HepG2 (cell line): ENCODE data around the gene DPP6. TPM values are rescaled to one million over a fixed set of nuclear protein-coding genes. Genes with fewer than 3 reads are reported as not detected.
A peak's percentile ranks its signal among the peaks of the same experiment; 100 is the strongest.

Source experiments
- GFI1 ChIP-seq: sonication (generic); formaldehyde crosslinking; IDR thresholded peaks from 2 replicates; pipeline ENCODE4 v1.5.0; 2020; ENCODE audit warnings: missing genetic modification reagents, mild to moderate bottlenecking, borderline replicate concordance
- HDAC6 ChIP-seq: fragments of 200-600 bp; sonication (generic); IDR thresholded peaks from 2 replicates; pipeline ENCODE4 v1.7.0; 2017; ENCODE audit warnings: mild to moderate bottlenecking, antibody characterized with exemption, low read length, low read depth
- SYNCRIP ChIP-seq: fragments of 200-400 bp; formaldehyde crosslinking; IDR thresholded peaks from 2 replicates; pipeline ENCODE4 v1.6.1; 2018; ENCODE audit warnings: mild to moderate bottlenecking, low read depth, low read length; ENCODE audit not compliant: insufficient read depth
- TMF1 ChIP-seq: sonication (generic); formaldehyde crosslinking; IDR thresholded peaks from 2 replicates; pipeline ENCODE4 v1.8.1; 2022; ENCODE audit warnings: low read depth, missing genetic modification reagents
- ZEB1 ChIP-seq: IDR thresholded peaks from 2 replicates; pipeline ENCODE4 v1.6.1; 2012; ENCODE audit warnings: mild to moderate bottlenecking, low read depth, inconsistent platforms; ENCODE audit not compliant: insufficient replicate concordance
- ZNF282 ChIP-seq: fragments of 450-650 bp; IDR thresholded peaks from 2 replicates; pipeline ENCODE4 v1.6.1; 2018; ENCODE audit not compliant: partially characterized antibody
- ZNF383 ChIP-seq: sonication (generic); formaldehyde crosslinking; IDR thresholded peaks from 2 replicates; pipeline ENCODE4 v1.4.0; 2020; ENCODE audit warnings: missing genetic modification reagents, mild to moderate bottlenecking, borderline replicate concordance
- polyA plus RNA-seq, 8 experiments: library from polyadenylated mRNA; depleted of rRNA in 3 of 8; stranded (reverse) in 7 of 8; unstranded in 1 of 8; fragments of >200 nt; fragmentation: Illumina TruSeq in 4 of 8; extraction: Trizol in 4 of 8; gene quantifications; 2 replicates each; pipeline versions ENCODE4 v1.2.1 to v1.2.3, GENCODE V29; 2011 to 2016; ENCODE audit warnings: low read depth in 4 of 8, missing spikeins in 1 of 8, mixed read lengths in 1 of 8; ENCODE audit not compliant: insufficient read depth in 1 of 8
- total RNA-seq, 5 experiments: library from RNA; depleted of rRNA; stranded (reverse); fragments of >200 nt; fragmentation: Illumina TruSeq; extraction: Trizol; gene quantifications; 2 replicates each; pipeline ENCODE4 v1.2.3, GENCODE V29; 2016; ENCODE audit warnings: low read depth in 1 of 5
- TF ChIP-seq, protein P1 (sequence below), 2 experiments: sonication (generic) in 1 of 2; formaldehyde crosslinking in 1 of 2; IDR thresholded peaks; 2 replicates each; pipeline versions ENCODE4 v1.5.1 to v1.6.1; 2011 to 2020; ENCODE audit warnings: borderline replicate concordance in 1 of 2, low read depth in 1 of 2, low read length in 1 of 2, mild to moderate bottlenecking in 1 of 2, missing genetic modification reagents in 1 of 2, moderate library complexity in 1 of 2
- TF ChIP-seq, protein P2 (sequence below): sonication (generic); formaldehyde crosslinking; IDR thresholded peaks from 2 replicates; pipeline ENCODE4 v1.9.0; 2021; ENCODE audit warnings: missing genetic modification reagents, mild to moderate bottlenecking, borderline replicate concordance
- TF ChIP-seq, protein P3 (sequence below): IDR thresholded peaks from 2 replicates; pipeline ENCODE4 v1.6.1; 2012; ENCODE audit warnings: inconsistent platforms
- TF ChIP-seq, protein P4 (sequence below): sonication (generic); formaldehyde crosslinking; IDR thresholded peaks from 2 replicates; pipeline ENCODE4 v1.5.1; 2020; ENCODE audit warnings: mild to moderate bottlenecking, missing genetic modification reagents, borderline replicate concordance
- TF ChIP-seq, protein P5 (sequence below): IDR thresholded peaks from 2 replicates; pipeline ENCODE4 v1.6.1; 2016; ENCODE audit warnings: low read depth, borderline replicate concordance
- TF ChIP-seq, protein P6 (sequence below): sonication (generic); formaldehyde crosslinking; IDR thresholded peaks from 2 replicates; pipeline ENCODE4 v1.4.0; 2020; ENCODE audit warnings: mild to moderate bottlenecking, missing genetic modification reagents
- TF ChIP-seq, protein P7 (sequence below): sonication (generic); formaldehyde crosslinking; IDR thresholded peaks from 2 replicates; pipeline ENCODE4 v1.4.0; 2020; ENCODE audit warnings: missing genetic modification reagents, mild to moderate bottlenecking, borderline replicate concordance

The DPP6 gene
- total and polyA plus RNA-seq, 2 of the 13 experiments (the other 11 are each of a cell fraction or from before 2014, with no cell fraction given), result not detected

DNA sequence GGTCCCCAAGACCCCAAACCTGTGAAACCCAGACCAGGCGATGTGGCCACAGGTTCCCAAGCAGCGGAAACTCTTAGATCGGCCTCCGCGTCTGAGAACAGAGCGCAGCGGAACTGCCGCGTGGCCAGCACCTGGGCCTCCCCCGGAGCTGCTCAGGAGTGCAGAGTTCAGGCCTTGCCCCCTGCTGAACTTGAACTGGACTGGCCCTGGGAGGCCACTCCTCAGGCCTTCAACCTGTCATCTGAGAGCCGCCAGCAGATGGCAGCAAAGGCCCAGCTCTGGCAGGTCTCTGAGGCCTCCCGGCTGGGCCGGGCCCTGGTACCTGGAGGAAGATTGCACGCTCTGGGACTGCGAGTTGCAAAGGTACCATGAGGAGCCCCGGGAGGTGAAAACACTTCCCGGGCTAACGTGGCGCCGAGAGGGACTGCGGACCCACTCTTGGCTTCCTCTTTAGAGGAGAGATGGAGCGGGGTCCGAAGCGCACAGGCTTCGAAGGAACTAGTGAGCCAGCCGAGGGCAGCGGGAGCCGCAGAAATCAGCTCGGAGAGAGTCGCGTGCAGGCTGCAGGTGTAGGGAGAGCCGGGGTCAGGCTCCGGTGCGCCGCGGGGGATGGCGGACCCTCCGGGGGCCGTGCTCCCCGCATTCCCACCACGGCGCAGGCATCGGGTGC is 861.6 kb downstream of the DPP6 start (continued):
- TF ChIP-seq ZEB1, result no peak
- no peak for TF ChIP-seq ZNF383 (CRISPR knock-in tag)
- TF ChIP-seq, protein P1, sequence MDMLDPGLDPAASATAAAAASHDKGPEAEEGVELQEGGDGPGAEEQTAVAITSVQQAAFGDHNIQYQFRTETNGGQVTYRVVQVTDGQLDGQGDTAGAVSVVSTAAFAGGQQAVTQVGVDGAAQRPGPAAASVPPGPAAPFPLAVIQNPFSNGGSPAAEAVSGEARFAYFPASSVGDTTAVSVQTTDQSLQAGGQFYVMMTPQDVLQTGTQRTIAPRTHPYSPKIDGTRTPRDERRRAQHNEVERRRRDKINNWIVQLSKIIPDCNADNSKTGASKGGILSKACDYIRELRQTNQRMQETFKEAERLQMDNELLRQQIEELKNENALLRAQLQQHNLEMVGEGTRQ (IDR thresholded peaks at IDR 0.05; ENCODE audit: low read depth, low read length), result no peak
- TF ChIP-seq, protein P1 (CRISPR knock-in tag; IDR thresholded peaks at IDR 0.05; ENCODE audit: borderline replicate concordance), result no peak
- TF ChIP-seq, protein P2, sequence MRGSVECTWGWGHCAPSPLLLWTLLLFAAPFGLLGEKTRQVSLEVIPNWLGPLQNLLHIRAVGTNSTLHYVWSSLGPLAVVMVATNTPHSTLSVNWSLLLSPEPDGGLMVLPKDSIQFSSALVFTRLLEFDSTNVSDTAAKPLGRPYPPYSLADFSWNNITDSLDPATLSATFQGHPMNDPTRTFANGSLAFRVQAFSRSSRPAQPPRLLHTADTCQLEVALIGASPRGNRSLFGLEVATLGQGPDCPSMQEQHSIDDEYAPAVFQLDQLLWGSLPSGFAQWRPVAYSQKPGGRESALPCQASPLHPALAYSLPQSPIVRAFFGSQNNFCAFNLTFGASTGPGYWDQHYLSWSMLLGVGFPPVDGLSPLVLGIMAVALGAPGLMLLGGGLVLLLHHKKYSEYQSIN, result no peak
- TF ChIP-seq HDAC6, result no peak
- no peak; the same call in 1 of the 2 replicates for TF ChIP-seq GFI1 (CRISPR knock-in tag)
- no peak for TF ChIP-seq SYNCRIP
- TF ChIP-seq, protein P3, sequence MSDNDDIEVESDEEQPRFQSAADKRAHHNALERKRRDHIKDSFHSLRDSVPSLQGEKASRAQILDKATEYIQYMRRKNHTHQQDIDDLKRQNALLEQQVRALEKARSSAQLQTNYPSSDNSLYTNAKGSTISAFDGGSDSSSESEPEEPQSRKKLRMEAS, result peak; percentile 95
- TF ChIP-seq TMF1 (CRISPR knock-in tag), result no peak
- TF ChIP-seq, protein P4, sequence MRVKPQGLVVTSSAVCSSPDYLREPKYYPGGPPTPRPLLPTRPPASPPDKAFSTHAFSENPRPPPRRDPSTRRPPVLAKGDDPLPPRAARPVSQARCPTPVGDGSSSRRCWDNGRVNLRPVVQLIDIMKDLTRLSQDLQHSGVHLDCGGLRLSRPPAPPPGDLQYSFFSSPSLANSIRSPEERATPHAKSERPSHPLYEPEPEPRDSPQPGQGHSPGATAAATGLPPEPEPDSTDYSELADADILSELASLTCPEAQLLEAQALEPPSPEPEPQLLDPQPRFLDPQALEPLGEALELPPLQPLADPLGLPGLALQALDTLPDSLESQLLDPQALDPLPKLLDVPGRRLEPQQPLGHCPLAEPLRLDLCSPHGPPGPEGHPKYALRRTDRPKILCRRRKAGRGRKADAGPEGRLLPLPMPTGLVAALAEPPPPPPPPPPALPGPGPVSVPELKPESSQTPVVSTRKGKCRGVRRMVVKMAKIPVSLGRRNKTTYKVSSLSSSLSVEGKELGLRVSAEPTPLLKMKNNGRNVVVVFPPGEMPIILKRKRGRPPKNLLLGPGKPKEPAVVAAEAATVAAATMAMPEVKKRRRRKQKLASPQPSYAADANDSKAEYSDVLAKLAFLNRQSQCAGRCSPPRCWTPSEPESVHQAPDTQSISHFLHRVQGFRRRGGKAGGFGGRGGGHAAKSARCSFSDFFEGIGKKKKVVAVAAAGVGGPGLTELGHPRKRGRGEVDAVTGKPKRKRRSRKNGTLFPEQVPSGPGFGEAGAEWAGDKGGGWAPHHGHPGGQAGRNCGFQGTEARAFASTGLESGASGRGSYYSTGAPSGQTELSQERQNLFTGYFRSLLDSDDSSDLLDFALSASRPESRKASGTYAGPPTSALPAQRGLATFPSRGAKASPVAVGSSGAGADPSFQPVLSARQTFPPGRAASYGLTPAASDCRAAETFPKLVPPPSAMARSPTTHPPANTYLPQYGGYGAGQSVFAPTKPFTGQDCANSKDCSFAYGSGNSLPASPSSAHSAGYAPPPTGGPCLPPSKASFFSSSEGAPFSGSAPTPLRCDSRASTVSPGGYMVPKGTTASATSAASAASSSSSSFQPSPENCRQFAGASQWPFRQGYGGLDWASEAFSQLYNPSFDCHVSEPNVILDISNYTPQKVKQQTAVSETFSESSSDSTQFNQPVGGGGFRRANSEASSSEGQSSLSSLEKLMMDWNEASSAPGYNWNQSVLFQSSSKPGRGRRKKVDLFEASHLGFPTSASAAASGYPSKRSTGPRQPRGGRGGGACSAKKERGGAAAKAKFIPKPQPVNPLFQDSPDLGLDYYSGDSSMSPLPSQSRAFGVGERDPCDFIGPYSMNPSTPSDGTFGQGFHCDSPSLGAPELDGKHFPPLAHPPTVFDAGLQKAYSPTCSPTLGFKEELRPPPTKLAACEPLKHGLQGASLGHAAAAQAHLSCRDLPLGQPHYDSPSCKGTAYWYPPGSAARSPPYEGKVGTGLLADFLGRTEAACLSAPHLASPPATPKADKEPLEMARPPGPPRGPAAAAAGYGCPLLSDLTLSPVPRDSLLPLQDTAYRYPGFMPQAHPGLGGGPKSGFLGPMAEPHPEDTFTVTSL, result peak; percentile 63; the same call in 1 of the 2 replicates
- TF ChIP-seq, protein P5, sequence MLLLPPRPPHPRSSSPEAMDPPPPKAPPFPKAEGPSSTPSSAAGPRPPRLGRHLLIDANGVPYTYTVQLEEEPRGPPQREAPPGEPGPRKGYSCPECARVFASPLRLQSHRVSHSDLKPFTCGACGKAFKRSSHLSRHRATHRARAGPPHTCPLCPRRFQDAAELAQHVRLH (CRISPR knock-in tag), result peak; percentile 64; the same call in 1 of the 2 replicates
- no peak for TF ChIP-seq ZNF282
- TF ChIP-seq, protein P6, sequence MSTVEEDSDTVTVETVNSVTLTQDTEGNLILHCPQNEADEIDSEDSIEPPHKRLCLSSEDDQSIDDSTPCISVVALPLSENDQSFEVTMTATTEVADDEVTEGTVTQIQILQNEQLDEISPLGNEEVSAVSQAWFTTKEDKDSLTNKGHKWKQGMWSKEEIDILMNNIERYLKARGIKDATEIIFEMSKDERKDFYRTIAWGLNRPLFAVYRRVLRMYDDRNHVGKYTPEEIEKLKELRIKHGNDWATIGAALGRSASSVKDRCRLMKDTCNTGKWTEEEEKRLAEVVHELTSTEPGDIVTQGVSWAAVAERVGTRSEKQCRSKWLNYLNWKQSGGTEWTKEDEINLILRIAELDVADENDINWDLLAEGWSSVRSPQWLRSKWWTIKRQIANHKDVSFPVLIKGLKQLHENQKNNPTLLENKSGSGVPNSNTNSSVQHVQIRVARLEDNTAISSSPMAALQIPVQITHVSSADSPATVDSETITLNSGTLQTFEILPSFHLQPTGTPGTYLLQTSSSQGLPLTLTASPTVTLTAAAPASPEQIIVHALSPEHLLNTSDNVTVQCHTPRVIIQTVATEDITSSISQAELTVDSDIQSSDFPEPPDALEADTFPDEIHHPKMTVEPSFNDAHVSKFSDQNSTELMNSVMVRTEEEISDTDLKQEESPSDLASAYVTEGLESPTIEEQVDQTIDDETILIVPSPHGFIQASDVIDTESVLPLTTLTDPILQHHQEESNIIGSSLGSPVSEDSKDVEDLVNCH (CRISPR knock-in tag), result no peak
- TF ChIP-seq, protein P7, sequence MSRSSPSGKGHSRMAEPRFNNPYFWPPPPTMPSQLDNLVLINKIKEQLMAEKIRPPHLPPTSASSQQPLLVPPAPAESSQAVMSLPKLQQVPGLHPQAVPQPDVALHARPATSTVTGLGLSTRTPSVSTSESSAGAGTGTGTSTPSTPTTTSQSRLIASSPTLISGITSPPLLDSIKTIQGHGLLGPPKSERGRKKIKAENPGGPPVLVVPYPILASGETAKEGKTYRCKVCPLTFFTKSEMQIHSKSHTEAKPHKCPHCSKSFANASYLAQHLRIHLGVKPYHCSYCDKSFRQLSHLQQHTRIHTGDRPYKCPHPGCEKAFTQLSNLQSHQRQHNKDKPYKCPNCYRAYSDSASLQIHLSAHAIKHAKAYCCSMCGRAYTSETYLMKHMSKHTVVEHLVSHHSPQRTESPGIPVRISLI (CRISPR knock-in tag), result no peak
